ENCODE results near the gene GATB. TPM values are rescaled to one million over a fixed set of nuclear protein-coding genes. Genes with fewer than 3 reads are reported as not detected.

The GATB gene
- total and polyA plus RNA-seq, 2 experiments from 2014 or later = 17.7 to 18.9 TPM

DNA sequence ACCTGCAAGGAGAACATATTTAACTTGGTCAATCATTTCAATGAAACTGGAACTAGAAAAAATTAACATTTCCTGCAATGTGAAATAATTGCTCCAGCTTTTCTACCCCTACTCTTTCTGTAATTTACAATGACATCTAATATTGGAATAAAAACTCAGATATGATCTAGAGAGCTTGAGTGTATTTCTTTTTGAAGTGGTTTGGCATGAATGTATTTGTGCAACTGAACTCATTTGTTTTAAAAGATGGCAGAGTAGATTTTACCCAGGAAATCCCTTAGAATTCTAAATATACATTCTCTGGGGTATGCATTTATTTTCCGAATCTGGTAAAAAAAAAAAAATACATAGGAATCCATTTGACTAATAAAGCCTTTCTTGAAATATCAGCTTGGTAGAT lies 21.5 kb upstream of the GATB start (continued):
- TF ChIP-seq NANOG (IDR thresholded peaks at IDR 0.05; ENCODE audit: borderline replicate concordance) (no peak), CREB1 (CRISPR knock-in tag; IDR thresholded peaks at IDR 0.05; ENCODE audit: low read depth) (no peak), POLR2AphosphoS5 (IDR thresholded peaks at IDR 0.05; ENCODE audit: low read depth) (no peak), STAT1 (IDR thresholded peaks at IDR 0.05; ENCODE audit: unreplicated experiment) (no peak), ZNF331 (CRISPR knock-in tag; IDR thresholded peaks at IDR 0.05; ENCODE audit: low read depth) (no peak)
- TF ChIP-seq, protein P1, sequence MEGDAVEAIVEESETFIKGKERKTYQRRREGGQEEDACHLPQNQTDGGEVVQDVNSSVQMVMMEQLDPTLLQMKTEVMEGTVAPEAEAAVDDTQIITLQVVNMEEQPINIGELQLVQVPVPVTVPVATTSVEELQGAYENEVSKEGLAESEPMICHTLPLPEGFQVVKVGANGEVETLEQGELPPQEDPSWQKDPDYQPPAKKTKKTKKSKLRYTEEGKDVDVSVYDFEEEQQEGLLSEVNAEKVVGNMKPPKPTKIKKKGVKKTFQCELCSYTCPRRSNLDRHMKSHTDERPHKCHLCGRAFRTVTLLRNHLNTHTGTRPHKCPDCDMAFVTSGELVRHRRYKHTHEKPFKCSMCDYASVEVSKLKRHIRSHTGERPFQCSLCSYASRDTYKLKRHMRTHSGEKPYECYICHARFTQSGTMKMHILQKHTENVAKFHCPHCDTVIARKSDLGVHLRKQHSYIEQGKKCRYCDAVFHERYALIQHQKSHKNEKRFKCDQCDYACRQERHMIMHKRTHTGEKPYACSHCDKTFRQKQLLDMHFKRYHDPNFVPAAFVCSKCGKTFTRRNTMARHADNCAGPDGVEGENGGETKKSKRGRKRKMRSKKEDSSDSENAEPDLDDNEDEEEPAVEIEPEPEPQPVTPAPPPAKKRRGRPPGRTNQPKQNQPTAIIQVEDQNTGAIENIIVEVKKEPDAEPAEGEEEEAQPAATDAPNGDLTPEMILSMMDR (conservative IDR thresholded peaks at IDR 0.05; ENCODE audit: low read depth in 2 of 2) = no peak
- TF ChIP-seq, protein P2, sequence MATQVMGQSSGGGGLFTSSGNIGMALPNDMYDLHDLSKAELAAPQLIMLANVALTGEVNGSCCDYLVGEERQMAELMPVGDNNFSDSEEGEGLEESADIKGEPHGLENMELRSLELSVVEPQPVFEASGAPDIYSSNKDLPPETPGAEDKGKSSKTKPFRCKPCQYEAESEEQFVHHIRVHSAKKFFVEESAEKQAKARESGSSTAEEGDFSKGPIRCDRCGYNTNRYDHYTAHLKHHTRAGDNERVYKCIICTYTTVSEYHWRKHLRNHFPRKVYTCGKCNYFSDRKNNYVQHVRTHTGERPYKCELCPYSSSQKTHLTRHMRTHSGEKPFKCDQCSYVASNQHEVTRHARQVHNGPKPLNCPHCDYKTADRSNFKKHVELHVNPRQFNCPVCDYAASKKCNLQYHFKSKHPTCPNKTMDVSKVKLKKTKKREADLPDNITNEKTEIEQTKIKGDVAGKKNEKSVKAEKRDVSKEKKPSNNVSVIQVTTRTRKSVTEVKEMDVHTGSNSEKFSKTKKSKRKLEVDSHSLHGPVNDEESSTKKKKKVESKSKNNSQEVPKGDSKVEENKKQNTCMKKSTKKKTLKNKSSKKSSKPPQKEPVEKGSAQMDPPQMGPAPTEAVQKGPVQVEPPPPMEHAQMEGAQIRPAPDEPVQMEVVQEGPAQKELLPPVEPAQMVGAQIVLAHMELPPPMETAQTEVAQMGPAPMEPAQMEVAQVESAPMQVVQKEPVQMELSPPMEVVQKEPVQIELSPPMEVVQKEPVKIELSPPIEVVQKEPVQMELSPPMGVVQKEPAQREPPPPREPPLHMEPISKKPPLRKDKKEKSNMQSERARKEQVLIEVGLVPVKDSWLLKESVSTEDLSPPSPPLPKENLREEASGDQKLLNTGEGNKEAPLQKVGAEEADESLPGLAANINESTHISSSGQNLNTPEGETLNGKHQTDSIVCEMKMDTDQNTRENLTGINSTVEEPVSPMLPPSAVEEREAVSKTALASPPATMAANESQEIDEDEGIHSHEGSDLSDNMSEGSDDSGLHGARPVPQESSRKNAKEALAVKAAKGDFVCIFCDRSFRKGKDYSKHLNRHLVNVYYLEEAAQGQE (IDR thresholded peaks at IDR 0.05; ENCODE audit: unreplicated experiment) = no peak

DNA sequence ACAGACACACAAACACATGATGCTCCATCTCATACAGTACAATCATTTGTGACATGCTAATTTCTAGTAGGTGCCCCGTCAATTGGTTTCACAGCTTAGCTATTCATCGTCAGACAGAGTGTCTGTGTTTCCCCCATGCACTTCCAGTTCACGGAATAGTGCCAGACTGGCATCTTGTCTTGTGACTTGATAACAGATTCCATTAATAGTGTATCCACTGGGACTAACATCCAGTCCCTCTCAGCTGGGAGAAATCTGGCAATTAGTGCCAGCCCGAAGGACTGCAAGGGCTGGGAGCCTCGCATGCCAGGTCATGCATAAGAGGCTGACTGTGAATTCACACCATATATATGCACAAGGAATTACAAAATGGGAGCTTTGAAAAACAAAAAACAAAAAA lies 20.2 kb upstream of the GATB start:
- no peak for ATAC-seq
- Mint-ChIP-seq H3K36me3 (ENCODE audit: low read depth) (peaks cover 6% of the 10 kb centered on the region; the same call in 2 of the 3 replicates), H3K4me3 (no peak overlapping the region), H3K4me1 (peaks cover 17% of the 10 kb centered on the region), H3K27ac (no peak overlapping the region), H3K27me3 (ENCODE audit: insufficient read depth, low read depth, poor library complexity) (no peaks in the 10 kb centered on the region), H3K9me3 (peaks cover 5% of the 10 kb centered on the region)
- Histone ChIP-seq H4K20me1 (replicated peaks; ENCODE audit: insufficient read depth) (no peaks in the 10 kb centered on the region), H2AFZ (peak overlapping the region; percentile 24; the same call in 1 of the 2 replicates), H3K4me1 (ENCODE audit: insufficient read depth) (peaks cover 15% of the 10 kb centered on the region), H3K36me3 (ENCODE audit: insufficient read depth) (no peaks in the 10 kb centered on the region), H3K9me2 (ENCODE audit: insufficient read depth) (peaks cover 18% of the 10 kb centered on the region; the same call in 1 of the 2 replicates), H3K79me2 (replicated peaks; ENCODE audit: insufficient read depth) (no peaks in the 10 kb centered on the region), H3K4me2 (no peak overlapping the region), H3K4me3 (no peak overlapping the region), H3F3A (replicated peaks; ENCODE audit: low read depth) (no peaks in the 10 kb centered on the region), H3K27me3 (ENCODE audit: insufficient read depth) (no peaks in the 10 kb centered on the region), H3K27ac (ENCODE audit: low read depth) (no peak overlapping the region)
- DNase-seq (ENCODE audit: low spot score) = no peak
- TF ChIP-seq POLR2AphosphoS5 (IDR thresholded peaks at IDR 0.05; ENCODE audit: low read depth) (no peak), EZH2phosphoT487 (IDR thresholded peaks at IDR 0.05; ENCODE audit: unreplicated experiment) (no peak), ZNF331 (CRISPR knock-in tag; IDR thresholded peaks at IDR 0.05; ENCODE audit: low read depth) (no peak), EZH2 (IDR thresholded peaks at IDR 0.05; ENCODE audit: low read depth, unreplicated experiment) (no peak), CREB1 (CRISPR knock-in tag; IDR thresholded peaks at IDR 0.05; ENCODE audit: low read depth) (no peak)
